ENCODE measurements around the gene TLK1. TPM values are rescaled to one million over a fixed set of nuclear protein-coding genes. Genes with fewer than 3 reads are reported as not detected.

The TLK1 gene
- total and polyA plus RNA-seq, 2 donors (not counting 3 experiments of a cell fraction or from before 2014, with no cell fraction given): 5.8 to 62.7 TPM

GRCh38 chr2:171083451-171083850, 77.2 kb downstream of the TLK1 start:
- Histone ChIP-seq H3K27ac (ENCODE audit: insufficient read depth, low read depth, low read length) (no peak overlapping the region), H3K36me3 (ENCODE audit: control insufficient read depth in 2 of 2, extremely low read depth in 1 of 2, insufficient read depth in 2 of 2, low read length in 2 of 2) (peaks cover 0 to 2% of the 10 kb centered on the region in 2 experiments), H4K20me1 (replicated peaks; ENCODE audit: control insufficient read depth, extremely low read depth, insufficient read depth, low read length) (no peaks in the 10 kb centered on the region), H3K27me3 (ENCODE audit: control insufficient read depth in 2 of 2, insufficient read depth in 2 of 2, low read length in 2 of 2) (no peaks in the 10 kb centered on the region), H3K79me2 (ENCODE audit: control insufficient read depth, insufficient read depth, low read length) (peaks cover 32% of the 10 kb centered on the region), H3K4me1 (ENCODE audit: control insufficient read depth, extremely low read depth, insufficient read depth, low read length) (peaks cover 14% of the 10 kb centered on the region), H2AFZ (ENCODE audit: low read depth, low read length) (no peak overlapping the region), H3K4me3 (replicated peaks in 1 of 3; ENCODE audit: insufficient read depth in 1 of 3, low read depth in 1 of 3, low read length in 3 of 3) (no peak overlapping the region), H3K9me3 (replicated peaks; ENCODE audit: control insufficient read depth, insufficient read depth, low read length) (no peaks in the 10 kb centered on the region), H3K9ac (replicated peaks; ENCODE audit: extremely low read depth, insufficient read depth, low read length) (no peak overlapping the region), H3K9me1 (replicated peaks; ENCODE audit: control insufficient read depth, extremely low read depth, insufficient read depth, low read length) (peaks cover 2% of the 10 kb centered on the region), H3K4me2 (ENCODE audit: insufficient read depth, low read length) (no peak overlapping the region)
- DNase-seq (ENCODE audit: low read depth, low spot score): no peak
- ChIA-PET CTCF (no interaction called here), POLR2A (no interaction called here)
- intact Hi-C loops (cut with micrococcal nuclease) (no loop called here), dilution Hi-C loops (cut with MboI; ENCODE audit: extremely low pct_ligation_motif_present, low sequenced_read_pairs) (no loop called here)
- no TSS peak for BruUV-seq (replicated peaks)
- TF ChIP-seq FOS (IDR thresholded peaks at IDR 0.05; ENCODE audit: borderline replicate concordance, insufficient read depth, low read length): no peak
- TF ChIP-seq POLR2A (IDR thresholded peaks at IDR 0.05; ENCODE audit: low read depth, low read length): no peak
- TF ChIP-seq MYC (IDR thresholded peaks at IDR 0.05; ENCODE audit: low read depth, low read length): no peak
- TF ChIP-seq GATA2 (IDR thresholded peaks at IDR 0.05; ENCODE audit: insufficient read depth, insufficient read length, low read depth, low read length): no peak
- no peak for TF ChIP-seq JUN (IDR thresholded peaks at IDR 0.05; ENCODE audit: borderline replicate concordance, insufficient read depth, insufficient read length, low read depth)
- TF ChIP-seq EZH2 (IDR thresholded peaks at IDR 0.05; ENCODE audit: borderline replicate concordance, low read depth, low read length, severe bottlenecking): no peak
- TF ChIP-seq, protein P1, sequence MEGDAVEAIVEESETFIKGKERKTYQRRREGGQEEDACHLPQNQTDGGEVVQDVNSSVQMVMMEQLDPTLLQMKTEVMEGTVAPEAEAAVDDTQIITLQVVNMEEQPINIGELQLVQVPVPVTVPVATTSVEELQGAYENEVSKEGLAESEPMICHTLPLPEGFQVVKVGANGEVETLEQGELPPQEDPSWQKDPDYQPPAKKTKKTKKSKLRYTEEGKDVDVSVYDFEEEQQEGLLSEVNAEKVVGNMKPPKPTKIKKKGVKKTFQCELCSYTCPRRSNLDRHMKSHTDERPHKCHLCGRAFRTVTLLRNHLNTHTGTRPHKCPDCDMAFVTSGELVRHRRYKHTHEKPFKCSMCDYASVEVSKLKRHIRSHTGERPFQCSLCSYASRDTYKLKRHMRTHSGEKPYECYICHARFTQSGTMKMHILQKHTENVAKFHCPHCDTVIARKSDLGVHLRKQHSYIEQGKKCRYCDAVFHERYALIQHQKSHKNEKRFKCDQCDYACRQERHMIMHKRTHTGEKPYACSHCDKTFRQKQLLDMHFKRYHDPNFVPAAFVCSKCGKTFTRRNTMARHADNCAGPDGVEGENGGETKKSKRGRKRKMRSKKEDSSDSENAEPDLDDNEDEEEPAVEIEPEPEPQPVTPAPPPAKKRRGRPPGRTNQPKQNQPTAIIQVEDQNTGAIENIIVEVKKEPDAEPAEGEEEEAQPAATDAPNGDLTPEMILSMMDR (IDR thresholded peaks at IDR 0.05; ENCODE audit: extremely low read depth in 1 of 2, insufficient read depth in 1 of 2, low read depth in 1 of 2, low read length in 2 of 2): no peak
- TF ChIP-seq, protein P2, sequence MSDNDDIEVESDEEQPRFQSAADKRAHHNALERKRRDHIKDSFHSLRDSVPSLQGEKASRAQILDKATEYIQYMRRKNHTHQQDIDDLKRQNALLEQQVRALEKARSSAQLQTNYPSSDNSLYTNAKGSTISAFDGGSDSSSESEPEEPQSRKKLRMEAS (IDR thresholded peaks at IDR 0.05; ENCODE audit: insufficient read depth, insufficient read length): no peak
- TF ChIP-seq POLR2AphosphoS5 (IDR thresholded peaks at IDR 0.05; ENCODE audit: insufficient read depth, low read depth, low read length): no peak
- FAIRE-seq: no peak

Data from endothelial cell of umbilical vein (primary cell).